ENCODE results near the gene FOXP1. TPM values are rescaled to one million over a fixed set of nuclear protein-coding genes. Genes with fewer than 3 reads are reported as not detected.

The FOXP1 gene
- total and polyA plus RNA-seq, 2 of the 8 experiments (the other 6 are each of a cell fraction or from before 2014, with no cell fraction given): 13.9 to 25.4 TPM

- Histone ChIP-seq H3K36me3 (ENCODE audit: control insufficient read depth in 2 of 4, insufficient read depth in 4 of 4, low read length in 3 of 4) (no peaks in the 10 kb centered on the region), H3K18ac (ENCODE audit: extremely low read depth, low read length) (peak overlapping the region; percentile 85), H3K27ac (ENCODE audit: low read depth, low read length) (peak overlapping the region; percentile 47), H3K4ac (replicated peaks; ENCODE audit: insufficient read length, low read depth, low read length) (no peak overlapping the region), H3K79me2 (ENCODE audit: control insufficient read depth in 1 of 2, insufficient read depth in 2 of 2, low read length in 2 of 2) (no peaks in the 10 kb centered on the region), H2BK12ac (ENCODE audit: low read depth, low read length) (peak overlapping the region; percentile 94), H4K5ac (ENCODE audit: insufficient read length, low read depth, low read length) (no peak overlapping the region), H4K20me1 (replicated peaks in 1 of 2; ENCODE audit: control insufficient read depth in 1 of 2, insufficient read depth in 2 of 2, low read length in 2 of 2) (peaks cover 0 to 3% of the 10 kb centered on the region in 2 experiments), H3K4me1 (replicated peaks in 1 of 4; ENCODE audit: control insufficient read depth in 3 of 4, insufficient read depth in 4 of 4, low read length in 3 of 4) (peaks cover 0 to 4% (median 2%) of the 10 kb centered on the region in 4 experiments; a peak in 4 of 7 replicates), H2BK5ac (ENCODE audit: low read depth, low read length) (peak overlapping the region; percentile 31), H3K14ac (ENCODE audit: insufficient read length) (no peak overlapping the region), H2BK120ac (replicated peaks; ENCODE audit: low read depth, low read length) (no peak overlapping the region), H2BK15ac (ENCODE audit: low read length) (no peak overlapping the region), H2AK5ac (ENCODE audit: low read depth, low read length) (peak overlapping the region; percentile 58; the same call in 1 of the 2 replicates), H3K9me3 (ENCODE audit: insufficient read depth in 2 of 2, low read depth in 1 of 2, low read length in 1 of 2) (0 out of 4 replicates have a peak, but pooled peaks cover 0 to 1% of the 10 kb centered on the region in 2 experiments), H3K9ac (replicated peaks in 1 of 4; ENCODE audit: extremely low read depth in 1 of 4, low read depth in 3 of 4, low read length in 3 of 4) (peak overlapping the region in 3 of 4 experiments; percentile 51 to 71 (median 54); a peak in 6 of 7 replicates), H2BK20ac (ENCODE audit: low read length) (0 out of 2 replicates have a peak overlapping the region, but pooled peaks have one; percentile 21), H2AFZ (ENCODE audit: low read length) (peak overlapping the region; percentile 93), H3K79me1 (ENCODE audit: low read depth, low read length) (no peaks in the 10 kb centered on the region), H3K4me2 (ENCODE audit: insufficient read depth in 1 of 2, low read depth in 2 of 2, low read length in 2 of 2) (peak overlapping the region; percentile 91 to 95), H3K23me2 (ENCODE audit: low read depth, low read length) (peaks cover 25% of the 10 kb centered on the region), H3K23ac (ENCODE audit: insufficient read length) (no peak overlapping the region), H4K8ac (ENCODE audit: extremely low read depth, insufficient read depth, low read length) (peak overlapping the region; percentile 81; the same call in 1 of the 2 replicates), H3K56ac (replicated peaks; ENCODE audit: insufficient read length, low read depth, low read length) (no peak overlapping the region), H3K4me3 (ENCODE audit: extremely low read depth in 1 of 4, insufficient read depth in 2 of 4, low read depth in 3 of 4, low read length in 4 of 4) (peak overlapping the region; percentile 50 to 87 (median 74)), H3K27me3 (replicated peaks in 1 of 4; ENCODE audit: control insufficient read depth in 3 of 4, extremely low read depth in 1 of 4, insufficient read depth in 3 of 4, low read length in 3 of 4) (peaks cover 0 to 19% (median 10%) of the 10 kb centered on the region in 4 experiments; a peak in 5 of 7 replicates), H4K91ac (replicated peaks; ENCODE audit: insufficient read length, low read length) (no peak overlapping the region)
- FAIRE-seq (peak; percentile 69), DNase-seq (ENCODE audit: low read depth in 1 of 2, low spot score in 2 of 2) (peak in 1 of 2 experiments; percentile 62)
- ChIA-PET CTCF (ENCODE audit: partially characterized antibody) (interaction anchor here (0.6 to 2.0 kb wide), 6 partner anchors 12 to 844 kb away, joined by 3 to 8 read pairs (median 4); no protein-coding TSS in a partner anchor), POLR2A (ENCODE audit: partially characterized antibody) (interaction anchor here (0.6 to 1.2 kb wide), 6 partner anchors 10 to 912 kb away, joined by 3 to 6 read pairs (median 4); no protein-coding TSS in a partner anchor)
- 1% methylated on average over 16 of the region's 18 CpGs; no CpG with 5 or more reads in 1 of the 2 experiments for WGBS, 2 experiments (ENCODE audit: extremely low coverage in 1 of 2, insufficient coverage in 1 of 2, insufficient read length in 1 of 2, insufficient replicate concordance in 2 of 2, low coverage in 1 of 2, low lambda C conversion rate in 2 of 2, missing lambda C conversion rate in 1 of 2)
- TF ChIP-seq ASH2L (IDR thresholded peaks at IDR 0.05; ENCODE audit: low read length) (peak; percentile 84), KDM1A (IDR thresholded peaks at IDR 0.05; ENCODE audit: borderline replicate concordance, low read length) (no peak), BRCA1 (IDR thresholded peaks at IDR 0.05; ENCODE audit: low read depth, low read length) (no peak), TCF12 (IDR thresholded peaks at IDR 0.05; ENCODE audit: low read depth, low read length) (no peak), HDAC2 (IDR thresholded peaks at IDR 0.05; ENCODE audit: borderline replicate concordance in 1 of 2, low read depth in 2 of 2, low read length in 2 of 2) (peak in 1 of 2 experiments; percentile 55; a peak in 1 of 4 replicates), MAFK (IDR thresholded peaks at IDR 0.05; ENCODE audit: low read depth, low read length) (no peak), SIN3A (conservative IDR thresholded peaks at IDR 0.05 in 1 of 2, IDR thresholded peaks at IDR 0.05 in 1 of 2; ENCODE audit: low read depth in 1 of 2, low read length in 2 of 2) (peak; percentile 69 to 76; a peak in 2 of 4 replicates), SAP30 (IDR thresholded peaks at IDR 0.05; ENCODE audit: insufficient read depth, insufficient replicate concordance, low read length) (peak; percentile 71), POLR2A (IDR thresholded peaks at IDR 0.05; ENCODE audit: control extremely low read depth in 1 of 2, low read depth in 2 of 2, low read length in 2 of 2) (peak; percentile 41; a peak in 1 of 3 replicates)
- TF ChIP-seq, protein P1, sequence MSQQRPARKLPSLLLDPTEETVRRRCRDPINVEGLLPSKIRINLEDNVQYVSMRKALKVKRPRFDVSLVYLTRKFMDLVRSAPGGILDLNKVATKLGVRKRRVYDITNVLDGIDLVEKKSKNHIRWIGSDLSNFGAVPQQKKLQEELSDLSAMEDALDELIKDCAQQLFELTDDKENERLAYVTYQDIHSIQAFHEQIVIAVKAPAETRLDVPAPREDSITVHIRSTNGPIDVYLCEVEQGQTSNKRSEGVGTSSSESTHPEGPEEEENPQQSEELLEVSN (IDR thresholded peaks at IDR 0.05): 0 out of 2 replicates have a peak, but pooled peaks have one; percentile 11
These were observed 975 bp upstream of the FOXP1 start for GRCh38 chr3:71584394-71585011.

Measured in H1 (cell line).